Endothelial cell of umbilical vein (primary cell): Measurements from ENCODE around the gene FRMD5. TPM values are rescaled to one million over a fixed set of nuclear protein-coding genes. Genes with fewer than 3 reads are reported as not detected.
A peak's percentile ranks its signal among the peaks of the same experiment; 100 is the strongest.

Experiments used
- BruUV-seq: library from RNA; stranded (reverse); fragments of 400-500 nt; replicated peaks from 2 replicates; lab custom pipeline; 2021; lab: Mats Ljungman, UMichigan
- CTCF ChIA-PET: fragments of 300-600, 350-600 bp; sonication (Branson Sonifier 250); formaldehyde crosslinking; loops from one replicate; lab custom pipeline; 2021; ENCODE audit warnings: antibody characterized with exemption, inconsistent platforms; lab: Charles Lee
- POLR2A ChIA-PET: fragments of 300-600, 350-600 bp; sonication (Branson Sonifier 250); formaldehyde crosslinking; loops from one replicate; lab custom pipeline; 2021; ENCODE audit warnings: antibody characterized with exemption, inconsistent platforms; lab: Charles Lee
- DNase-seq: peaks from one replicate; pipeline ENCODE4 v3.0.0-alpha.2; 2011; ENCODE audit warnings: low read depth, low spot score
- FAIRE-seq: peaks from 2 replicates; lab custom pipeline; 2011; peaks lifted over from hg19 to GRCh38; lab: Jason Lieb, UNC
- H2AFZ ChIP-seq: 2 replicates; pipeline ENCODE4 v1.6.0; 2012; ENCODE audit warnings: low read depth, low read length, control low read depth, inconsistent platforms
- H3K27ac ChIP-seq: 2 replicates; pipeline ENCODE4 v1.5.1; 2011; ENCODE audit warnings: low read depth, mild to moderate bottlenecking, control low read depth, low read length, moderate library complexity; ENCODE audit not compliant: insufficient read depth
- H3K27me3 ChIP-seq, 2 experiments: 2 replicates each; pipeline versions ENCODE4 v1.6.0 to v1.6.1; 2011; ENCODE audit warnings: low read length in 2 of 2, mixed read lengths in 1 of 2; ENCODE audit not compliant: control insufficient read depth in 2 of 2, insufficient read depth in 2 of 2
- H3K36me3 ChIP-seq, 2 experiments: 2 replicates in 1 of 2; 3 replicates in 1 of 2; pipeline ENCODE4 v1.5.1; 2011; ENCODE audit warnings: low read length in 2 of 2, mild to moderate bottlenecking in 1 of 2, moderate library complexity in 1 of 2; ENCODE audit not compliant: control insufficient read depth in 2 of 2, insufficient read depth in 2 of 2; ENCODE audit errors: extremely low read depth in 1 of 2
- H3K4me1 ChIP-seq: 3 replicates; pipeline ENCODE4 v1.5.1; 2011; ENCODE audit warnings: mild to moderate bottlenecking, low read length; ENCODE audit not compliant: control insufficient read depth, insufficient read depth; ENCODE audit errors: extremely low read depth
- H3K4me2 ChIP-seq: 2 replicates; pipeline ENCODE4 v1.6.1; 2011; ENCODE audit warnings: low read length, control low read depth, mixed read lengths; ENCODE audit not compliant: insufficient read depth
- H3K4me3 ChIP-seq, 3 experiments: fragments of 200-600 bp in 1 of 3; sonication (generic), shearing (Covaris generic) in 1 of 3; replicated peaks in 1 of 3; 2 replicates each; pipeline ENCODE4 v1.5.1; 2011 to 2016; ENCODE audit warnings: control low read depth in 3 of 3, low read length in 3 of 3, mild to moderate bottlenecking in 2 of 3, inconsistent platforms in 1 of 3, low read depth in 1 of 3, moderate library complexity in 1 of 3; ENCODE audit not compliant: insufficient read depth in 1 of 3
- H3K79me2 ChIP-seq: 2 replicates; pipeline ENCODE4 v1.6.0; 2012; ENCODE audit warnings: low read length, inconsistent platforms; ENCODE audit not compliant: control insufficient read depth, insufficient read depth
- H3K9ac ChIP-seq: replicated peaks from 2 replicates; pipeline ENCODE3; 2011; ENCODE audit warnings: low read length, control low read depth; ENCODE audit not compliant: insufficient read depth; ENCODE audit errors: extremely low read depth
- H3K9me1 ChIP-seq: replicated peaks from 3 replicates; pipeline ENCODE4 v1.6.0; 2011; ENCODE audit warnings: mild to moderate bottlenecking, low read length; ENCODE audit not compliant: control insufficient read depth, insufficient read depth; ENCODE audit errors: extremely low read depth
- H3K9me3 ChIP-seq: replicated peaks from 2 replicates; pipeline ENCODE4 v1.5.1; 2012; ENCODE audit warnings: low read length, inconsistent platforms; ENCODE audit not compliant: control insufficient read depth, insufficient read depth
- H4K20me1 ChIP-seq: replicated peaks from 2 replicates; pipeline ENCODE3; 2011; ENCODE audit warnings: mild to moderate bottlenecking, low read length; ENCODE audit not compliant: control insufficient read depth, insufficient read depth; ENCODE audit errors: extremely low read depth
- EZH2 ChIP-seq: IDR thresholded peaks from 2 replicates; pipeline ENCODE4 v1.6.1; 2012; ENCODE audit warnings: borderline replicate concordance, low read depth, mild to moderate bottlenecking, moderate library complexity, low read length, inconsistent platforms; ENCODE audit not compliant: severe bottlenecking
- FOS ChIP-seq: IDR thresholded peaks from 2 replicates; pipeline ENCODE4 v1.6.1; 2011; ENCODE audit warnings: mild to moderate bottlenecking, low read length, moderate library complexity, borderline replicate concordance; ENCODE audit not compliant: insufficient read depth
- GATA2 ChIP-seq: IDR thresholded peaks from 2 replicates; pipeline ENCODE4 v1.7.0; 2011; ENCODE audit warnings: low read depth, mild to moderate bottlenecking, moderate library complexity, mixed read lengths, low read length; ENCODE audit not compliant: insufficient read length, insufficient read depth
- JUN ChIP-seq: IDR thresholded peaks from 2 replicates; pipeline ENCODE4 v1.6.1; 2011; ENCODE audit warnings: borderline replicate concordance, low read depth; ENCODE audit not compliant: insufficient read length, insufficient read depth
- MYC ChIP-seq: IDR thresholded peaks from one replicate; pipeline ENCODE4 v1.6.1; 2011; ENCODE audit warnings: mild to moderate bottlenecking, low read depth, low read length
- POLR2A ChIP-seq: IDR thresholded peaks from 2 replicates; pipeline ENCODE4 v1.6.1; 2012; ENCODE audit warnings: low read depth, mild to moderate bottlenecking, control low read depth, low read length
- POLR2AphosphoS5 ChIP-seq: IDR thresholded peaks from 2 replicates; pipeline ENCODE4 v1.6.1; 2012; ENCODE audit warnings: low read depth, mild to moderate bottlenecking, control low read depth, low read length, moderate library complexity; ENCODE audit not compliant: insufficient read depth
- dilution Hi-C: fragments of 300-500 bp; cut with MboI; formaldehyde crosslinking; loops from one replicate; pipeline ENCODE4 v1.15.0; 2019; ENCODE audit warnings: low sequenced_read_pairs; ENCODE audit not compliant: extremely low pct_ligation_motif_present
- intact Hi-C: fragments of 100-400 bp; cut with micrococcal nuclease; formaldehyde crosslinking; loops from one replicate; pipeline ENCODE4 v1.10.0; 2022
- polyA plus RNA-seq, 4 experiments: library from polyadenylated mRNA; depleted of rRNA in 3 of 4; stranded (reverse) in 3 of 4; unstranded in 1 of 4; fragments of >200 nt; gene quantifications; 2 replicates each; pipeline versions ENCODE4 v1.2.1 to v1.2.3, GENCODE V29; 2011 to 2012; ENCODE audit warnings: missing spikeins in 1 of 4
- total RNA-seq: library from RNA; stranded (reverse); gene quantifications from 2 replicates; pipeline ENCODE4 v1.2.3, GENCODE V29; 2021
- TF ChIP-seq, protein P1 (sequence below), 2 donors: IDR thresholded peaks; 1 replicate in 1 of 2; 2 replicates in 1 of 2; pipeline ENCODE4 v1.5.1; 2011; ENCODE audit warnings: low read length in 2 of 2, mild to moderate bottlenecking in 2 of 2, moderate library complexity in 2 of 2, control low read depth in 1 of 2, inconsistent platforms in 1 of 2, low read depth in 1 of 2; ENCODE audit not compliant: insufficient read depth in 1 of 2; ENCODE audit errors: extremely low read depth in 1 of 2
- TF ChIP-seq, protein P2 (sequence below): IDR thresholded peaks from 2 replicates; pipeline ENCODE4 v1.6.1; 2011; ENCODE audit not compliant: insufficient read depth, insufficient read length

The FRMD5 gene
- total and polyA plus RNA-seq, 2 donors (not counting 3 experiments of a cell fraction or from before 2014, with no cell fraction given) = 16.7 to 20.2 TPM

DNA sequence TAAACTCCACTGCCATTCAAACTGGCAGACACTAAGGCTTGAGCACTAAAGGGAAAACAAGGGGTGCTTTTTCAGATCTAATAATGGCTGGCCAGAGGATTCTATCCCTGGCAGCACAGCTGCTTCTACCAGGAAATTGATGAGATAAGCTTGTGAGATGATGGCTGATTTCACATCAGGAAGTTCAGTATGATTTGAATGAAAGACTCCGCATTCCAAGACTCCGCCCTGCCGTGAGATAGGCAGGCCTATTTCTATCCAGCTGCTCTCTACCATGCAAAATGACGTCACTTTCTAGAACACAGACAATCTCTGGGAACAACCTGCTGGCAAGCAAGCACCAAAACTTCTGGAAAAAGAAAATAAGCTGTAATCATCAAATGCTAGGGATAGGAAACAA is 196.5 kb downstream of the FRMD5 start:
- FAIRE-seq (peak; percentile 85), DNase-seq (peak; percentile 93)
- intact Hi-C loops (loop anchor here (1.0 to 2.0 kb wide), 2 partner anchors 36 to 87 kb away; no protein-coding TSS in a partner anchor), dilution Hi-C loops (no loop called here)
- no TSS peak for BruUV-seq
- Histone ChIP-seq H3K9me1 (no peaks in the 10 kb centered on the region), H3K27me3 (no peaks in the 10 kb centered on the region), H3K4me1 (peaks cover 23% of the 10 kb centered on the region), H3K27ac (peak overlapping the region; percentile 71), H3K4me3 (peak overlapping the region in 1 of 3 experiments; percentile 37), H3K9me3 (no peaks in the 10 kb centered on the region), H4K20me1 (no peaks in the 10 kb centered on the region), H3K4me2 (peak overlapping the region; percentile 18), H3K79me2 (no peaks in the 10 kb centered on the region), H3K9ac (peak overlapping the region; percentile 54), H2AFZ (peak overlapping the region; percentile 11), H3K36me3 (no peaks in the 10 kb centered on the region)
- TF ChIP-seq FOS = peak; percentile 49
- TF ChIP-seq POLR2A = no peak
- TF ChIP-seq EZH2 = no peak
- TF ChIP-seq JUN = peak; percentile 93
- no peak for TF ChIP-seq MYC
- TF ChIP-seq, protein P1, sequence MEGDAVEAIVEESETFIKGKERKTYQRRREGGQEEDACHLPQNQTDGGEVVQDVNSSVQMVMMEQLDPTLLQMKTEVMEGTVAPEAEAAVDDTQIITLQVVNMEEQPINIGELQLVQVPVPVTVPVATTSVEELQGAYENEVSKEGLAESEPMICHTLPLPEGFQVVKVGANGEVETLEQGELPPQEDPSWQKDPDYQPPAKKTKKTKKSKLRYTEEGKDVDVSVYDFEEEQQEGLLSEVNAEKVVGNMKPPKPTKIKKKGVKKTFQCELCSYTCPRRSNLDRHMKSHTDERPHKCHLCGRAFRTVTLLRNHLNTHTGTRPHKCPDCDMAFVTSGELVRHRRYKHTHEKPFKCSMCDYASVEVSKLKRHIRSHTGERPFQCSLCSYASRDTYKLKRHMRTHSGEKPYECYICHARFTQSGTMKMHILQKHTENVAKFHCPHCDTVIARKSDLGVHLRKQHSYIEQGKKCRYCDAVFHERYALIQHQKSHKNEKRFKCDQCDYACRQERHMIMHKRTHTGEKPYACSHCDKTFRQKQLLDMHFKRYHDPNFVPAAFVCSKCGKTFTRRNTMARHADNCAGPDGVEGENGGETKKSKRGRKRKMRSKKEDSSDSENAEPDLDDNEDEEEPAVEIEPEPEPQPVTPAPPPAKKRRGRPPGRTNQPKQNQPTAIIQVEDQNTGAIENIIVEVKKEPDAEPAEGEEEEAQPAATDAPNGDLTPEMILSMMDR (IDR thresholded peaks at IDR 0.05; ENCODE audit: extremely low read depth in 1 of 2, insufficient read depth in 1 of 2, low read depth in 1 of 2, low read length in 2 of 2) = no peak
- TF ChIP-seq POLR2AphosphoS5 = no peak
- TF ChIP-seq GATA2 = peak; percentile 88
- TF ChIP-seq, protein P2, sequence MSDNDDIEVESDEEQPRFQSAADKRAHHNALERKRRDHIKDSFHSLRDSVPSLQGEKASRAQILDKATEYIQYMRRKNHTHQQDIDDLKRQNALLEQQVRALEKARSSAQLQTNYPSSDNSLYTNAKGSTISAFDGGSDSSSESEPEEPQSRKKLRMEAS = no peak
- POLR2A ChIA-PET = no interaction called here
- CTCF ChIA-PET = interaction anchor here (0.8 to 1.2 kb wide), 4 partner anchors 13 to 67 kb away, joined by 3 to 7 read pairs (median 4); no protein-coding TSS in a partner anchor
